ENCODE data around the gene RPS27.

- no peak for TF ChIP-seq SUZ12 (IDR thresholded peaks at IDR 0.05; ENCODE audit: extremely low read depth, insufficient read depth, insufficient read length)
- no peak for TF ChIP-seq YY1 (IDR thresholded peaks at IDR 0.05; ENCODE audit: insufficient read depth, insufficient read length)
These were observed 36.6 kb upstream of the RPS27 start for GRCh38 chr1:153953859-153954365.

All from NT2/D1 (cell line).